ACHN (cell line): Measurements from ENCODE around the gene ITGAE.

Source experiments
- DNase-seq: peaks from one replicate; pipeline ENCODE4 v3.0.0-alpha.2; 2015
- in situ Hi-C: cut with HindIII; loops from 2 replicates; pipeline ENCODE4 v1.10.0; 2017; ENCODE audit warnings: low sequenced_read_pairs, low pct_ligation_motif_present, low pct_unique_long_range_greater_than_20kb

The ITGAE gene

DNA sequence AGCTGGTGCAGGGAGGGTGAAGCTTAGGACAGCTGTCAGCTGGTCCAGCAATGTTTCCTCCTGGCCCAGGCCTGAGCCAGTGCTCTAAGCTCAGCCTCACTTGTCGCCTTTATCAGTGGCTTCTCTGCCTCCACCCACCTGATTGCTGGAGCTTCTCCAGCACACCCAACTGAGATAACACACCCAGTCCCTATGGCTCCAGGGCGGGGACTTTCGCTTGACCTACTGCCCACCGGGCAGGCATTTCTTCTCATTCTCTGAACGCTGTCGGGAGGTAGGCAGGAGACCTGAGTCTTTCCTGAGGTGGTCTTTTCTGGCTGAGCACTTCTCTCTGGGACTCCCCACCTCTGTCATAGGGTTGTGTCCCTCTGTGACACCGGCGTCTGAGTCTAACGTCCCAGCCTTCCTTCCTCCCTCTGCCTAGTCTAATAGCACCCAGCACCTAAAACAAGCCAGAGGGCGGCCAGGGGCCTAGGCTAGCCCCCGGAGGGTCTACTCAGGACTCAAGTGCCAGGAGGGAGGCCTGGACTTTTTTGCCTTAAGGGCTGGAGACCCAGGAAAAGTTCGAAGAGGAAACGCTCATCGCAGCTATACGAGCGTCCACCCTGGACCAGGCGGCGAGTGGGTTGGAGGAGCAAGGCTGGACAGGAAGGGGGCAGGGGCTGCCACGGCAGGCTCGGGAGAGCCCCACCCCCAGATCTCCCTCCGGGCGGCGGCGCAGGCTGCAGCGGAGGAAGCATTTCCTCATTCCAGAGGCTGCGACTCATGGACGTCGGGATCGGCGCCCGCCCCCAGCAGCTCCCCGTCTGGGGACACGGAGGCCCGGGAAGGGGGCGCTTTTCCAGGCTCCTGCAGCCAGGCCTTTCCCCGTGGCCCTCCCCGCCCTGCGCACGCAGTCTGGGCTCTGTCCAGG is 133.4 kb downstream of the ITGAE start:
- in situ Hi-C loops = no loop called here
- peak; percentile 94 for DNase-seq

DNA sequence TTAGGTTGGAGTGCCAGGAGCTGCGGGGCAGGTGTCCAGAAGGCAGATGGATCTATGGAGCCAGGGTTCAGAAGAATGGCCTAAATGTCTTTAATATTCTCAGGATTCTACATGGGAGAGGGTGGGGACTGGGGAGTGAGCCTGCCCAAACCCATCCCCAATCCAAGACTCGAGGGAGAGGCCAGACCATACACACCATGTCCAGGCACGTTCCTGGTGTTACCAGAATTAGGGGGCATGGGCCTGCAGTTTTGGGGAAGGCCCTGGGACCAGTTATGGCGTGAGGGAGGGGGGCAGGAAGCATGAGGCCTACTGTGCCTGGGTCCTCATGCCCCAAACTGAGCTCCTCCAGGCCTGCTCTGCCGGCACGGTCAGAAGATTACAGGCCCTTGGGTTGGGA is 134.5 kb downstream of the ITGAE start:
- in situ Hi-C loops = no loop called here
- DNase-seq = no peak

DNA sequence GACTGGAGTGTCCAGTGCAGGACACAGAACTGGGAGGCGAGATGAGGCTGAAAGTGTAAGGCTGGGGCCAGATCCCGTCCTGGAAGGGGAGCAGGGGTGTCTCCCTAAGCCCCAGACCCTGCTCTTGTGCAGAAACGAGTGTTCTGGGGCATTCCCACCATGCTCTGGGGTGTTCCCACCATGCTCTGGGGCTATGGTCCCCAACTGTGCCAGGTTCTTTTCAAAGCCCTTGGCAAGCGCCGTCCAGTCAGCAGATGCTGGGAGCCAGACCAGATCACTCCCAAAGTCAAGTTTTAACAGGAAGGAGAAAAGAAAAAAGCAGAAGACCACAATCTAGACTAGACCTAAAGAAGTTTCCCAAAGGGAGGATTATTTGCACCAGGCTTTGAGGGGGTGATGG is 135.2 kb downstream of the ITGAE start:
- DNase-seq = no peak
- in situ Hi-C loops = no loop called here
